Measurements from ENCODE around the gene CD72.

- TF ChIP-seq, protein P1, sequence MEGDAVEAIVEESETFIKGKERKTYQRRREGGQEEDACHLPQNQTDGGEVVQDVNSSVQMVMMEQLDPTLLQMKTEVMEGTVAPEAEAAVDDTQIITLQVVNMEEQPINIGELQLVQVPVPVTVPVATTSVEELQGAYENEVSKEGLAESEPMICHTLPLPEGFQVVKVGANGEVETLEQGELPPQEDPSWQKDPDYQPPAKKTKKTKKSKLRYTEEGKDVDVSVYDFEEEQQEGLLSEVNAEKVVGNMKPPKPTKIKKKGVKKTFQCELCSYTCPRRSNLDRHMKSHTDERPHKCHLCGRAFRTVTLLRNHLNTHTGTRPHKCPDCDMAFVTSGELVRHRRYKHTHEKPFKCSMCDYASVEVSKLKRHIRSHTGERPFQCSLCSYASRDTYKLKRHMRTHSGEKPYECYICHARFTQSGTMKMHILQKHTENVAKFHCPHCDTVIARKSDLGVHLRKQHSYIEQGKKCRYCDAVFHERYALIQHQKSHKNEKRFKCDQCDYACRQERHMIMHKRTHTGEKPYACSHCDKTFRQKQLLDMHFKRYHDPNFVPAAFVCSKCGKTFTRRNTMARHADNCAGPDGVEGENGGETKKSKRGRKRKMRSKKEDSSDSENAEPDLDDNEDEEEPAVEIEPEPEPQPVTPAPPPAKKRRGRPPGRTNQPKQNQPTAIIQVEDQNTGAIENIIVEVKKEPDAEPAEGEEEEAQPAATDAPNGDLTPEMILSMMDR (conservative IDR thresholded peaks at IDR 0.05 in 1 of 2, IDR thresholded peaks at IDR 0.05 in 1 of 2; ENCODE audit: low read depth in 1 of 2, low read length in 2 of 2) = peak in 1 of 2 donors; percentile 19
- no peak for TF ChIP-seq EZH2 (IDR thresholded peaks at IDR 0.05; ENCODE audit: low read length, missing control alignments)
Observed at GRCh38 chr9:35646153-35646532, 27.9 kb upstream of the CD72 start.
